CD4-positive, alpha-beta T cell (primary cell): ENCODE data around the gene ABR. TPM values are rescaled to one million over a fixed set of nuclear protein-coding genes. Genes with fewer than 3 reads are reported as not detected.

ENCODE experiments used
- ATAC-seq: fragments of 200-7000 bp; cut with Tn5 transposase; one replicate; pipeline ENCODE4 v1.10.0; 2022; ENCODE audit warnings: mild to moderate bottlenecking; ENCODE audit not compliant: poor library complexity
- CTCF ChIA-PET: fragments of 350-600 bp; sonication (Branson Sonifier 250); formaldehyde crosslinking; loops from one replicate; lab custom pipeline; 2021; ENCODE audit warnings: antibody characterized with exemption, inconsistent platforms; lab: Charles Lee
- POLR2A ChIA-PET: fragments of 350-600 bp; sonication (Branson Sonifier 250); formaldehyde crosslinking; loops from one replicate; lab custom pipeline; 2021; ENCODE audit warnings: antibody characterized with exemption, inconsistent platforms; lab: Charles Lee
- DNase-seq, 14 experiments: peaks; one replicate each; pipeline ENCODE4 v3.0.0-alpha.2; 2013 to 2020; ENCODE audit warnings: mixed read lengths in 2 of 14
- H3K27ac ChIP-seq, 2 donors: one replicate each; pipeline versions ENCODE4 v1.5.1 to v1.7.0; 2013; ENCODE audit warnings: low read length in 2 of 2, low read depth in 1 of 2, mild to moderate bottlenecking in 1 of 2
- H3K27me3 ChIP-seq, 2 experiments: 1 replicate in 1 of 2; 2 replicates in 1 of 2; pipeline versions ENCODE4 v1.6.1 to v1.7.0; 2013; ENCODE audit warnings: low read length in 2 of 2, control low read depth in 1 of 2, mild to moderate bottlenecking in 1 of 2, moderate library complexity in 1 of 2; ENCODE audit not compliant: insufficient read depth in 2 of 2, control insufficient read depth in 1 of 2
- H3K36me3 ChIP-seq: one replicate; pipeline ENCODE4 v1.6.1; 2013; ENCODE audit warnings: low read length, control low read depth; ENCODE audit not compliant: insufficient read depth
- H3K4me1 ChIP-seq: one replicate; pipeline ENCODE4 v1.6.1; 2013; ENCODE audit warnings: low read length, control low read depth; ENCODE audit not compliant: insufficient read depth
- H3K4me3 ChIP-seq: one replicate; pipeline ENCODE4 v1.5.1; 2013; ENCODE audit warnings: mild to moderate bottlenecking, low read length, moderate library complexity
- H3K9me3 ChIP-seq, 2 experiments: 1 replicate in 1 of 2; 2 replicates in 1 of 2; pipeline versions ENCODE4 v1.6.1 to v1.7.0; 2013; ENCODE audit warnings: low read length in 2 of 2, mild to moderate bottlenecking in 2 of 2, control low read depth in 1 of 2, moderate library complexity in 1 of 2; ENCODE audit not compliant: control insufficient read depth in 1 of 2, insufficient read depth in 1 of 2
- H3K27ac Mint-ChIP-seq: one replicate; pipeline ENCODE4 v1.8.0; 2020; ENCODE audit warnings: mixed read lengths
- H3K27me3 Mint-ChIP-seq: one replicate; pipeline ENCODE4 v1.8.0; 2021; ENCODE audit warnings: mixed read lengths
- H3K36me3 Mint-ChIP-seq: one replicate; pipeline ENCODE4 v1.8.0; 2021; ENCODE audit warnings: low read depth, mixed read lengths
- H3K4me1 Mint-ChIP-seq: one replicate; pipeline ENCODE4 v1.8.0; 2021; ENCODE audit warnings: low read depth, mixed read lengths
- H3K4me3 Mint-ChIP-seq: one replicate; pipeline ENCODE4 v1.8.0; 2020; ENCODE audit warnings: mild to moderate bottlenecking, mixed read lengths
- H3K9me3 Mint-ChIP-seq: one replicate; pipeline ENCODE4 v1.8.0; 2020; ENCODE audit warnings: mixed read lengths
- intact Hi-C, 2 experiments: fragments of 100-400 bp; cut with DNase I in 1 of 2; cut with micrococcal nuclease in 1 of 2; formaldehyde crosslinking; loops; one replicate each; pipeline versions ENCODE4 v1.15.1 to v1.9.0; 2023 to 2025; cut with DNase I, micrococcal nuclease
- total RNA-seq, 174 experiments: library from RNA in 2 of 174; stranded (reverse) in 2 of 174; gene quantifications; one replicate each; pipeline ENCODE4 v1.2.3 and lab custom pipeline; 2021 to 2026
- TF ChIP-seq, protein P1 (sequence below): fragments of 200-600 bp; IDR thresholded peaks from one replicate; pipeline ENCODE4 v1.8.0; 2022; ENCODE audit warnings: antibody characterized with exemption, mild to moderate bottlenecking

Gene ABR
- total RNA-seq, 2 experiments from 2014 or later: 72.4 to 74.8 TPM

DNA sequence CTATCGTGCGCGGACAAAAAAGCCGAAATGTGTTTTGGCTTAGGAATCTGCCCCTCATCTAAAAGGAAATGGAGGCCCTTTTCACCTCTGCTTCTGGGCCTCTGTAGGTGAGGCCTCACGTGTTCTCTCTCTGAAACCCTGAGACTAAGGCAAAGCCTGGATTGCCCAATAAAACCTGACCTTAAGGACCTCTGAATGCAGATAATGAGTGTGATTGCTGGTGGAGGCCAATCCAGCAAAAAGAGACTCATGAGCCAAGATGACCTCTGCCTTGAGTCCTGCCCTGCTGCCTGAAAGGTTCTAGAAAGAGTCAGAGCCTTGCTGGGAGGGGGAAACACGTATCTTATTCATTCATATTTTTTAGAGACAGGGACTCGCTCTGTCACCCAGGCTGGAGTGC is 44.5 kb upstream of the ABR start:
- no peaks in the 10 kb centered on the region for H3K36me3 Mint-ChIP-seq
- DNase-seq (no peak), ATAC-seq (no peak)
- Histone ChIP-seq H3K27ac (no peak overlapping the region), H3K36me3 (no peaks in the 10 kb centered on the region), H3K4me1 (peaks cover 6% of the 10 kb centered on the region), H3K4me3 (no peak overlapping the region), H3K27me3 (peaks cover 12 to 15% of the 10 kb centered on the region in 2 experiments), H3K9me3 (no peaks in the 10 kb centered on the region)
- H3K27ac Mint-ChIP-seq: no peak overlapping the region
- ChIA-PET POLR2A (no interaction called here), CTCF (no interaction called here)
- no peak overlapping the region for H3K4me3 Mint-ChIP-seq
- intact Hi-C loops: no loop called here
- H3K27me3 Mint-ChIP-seq: peaks cover 52% of the 10 kb centered on the region
- H3K4me1 Mint-ChIP-seq: peaks cover 11% of the 10 kb centered on the region
- H3K9me3 Mint-ChIP-seq: no peaks in the 10 kb centered on the region
- TF ChIP-seq, protein P1, sequence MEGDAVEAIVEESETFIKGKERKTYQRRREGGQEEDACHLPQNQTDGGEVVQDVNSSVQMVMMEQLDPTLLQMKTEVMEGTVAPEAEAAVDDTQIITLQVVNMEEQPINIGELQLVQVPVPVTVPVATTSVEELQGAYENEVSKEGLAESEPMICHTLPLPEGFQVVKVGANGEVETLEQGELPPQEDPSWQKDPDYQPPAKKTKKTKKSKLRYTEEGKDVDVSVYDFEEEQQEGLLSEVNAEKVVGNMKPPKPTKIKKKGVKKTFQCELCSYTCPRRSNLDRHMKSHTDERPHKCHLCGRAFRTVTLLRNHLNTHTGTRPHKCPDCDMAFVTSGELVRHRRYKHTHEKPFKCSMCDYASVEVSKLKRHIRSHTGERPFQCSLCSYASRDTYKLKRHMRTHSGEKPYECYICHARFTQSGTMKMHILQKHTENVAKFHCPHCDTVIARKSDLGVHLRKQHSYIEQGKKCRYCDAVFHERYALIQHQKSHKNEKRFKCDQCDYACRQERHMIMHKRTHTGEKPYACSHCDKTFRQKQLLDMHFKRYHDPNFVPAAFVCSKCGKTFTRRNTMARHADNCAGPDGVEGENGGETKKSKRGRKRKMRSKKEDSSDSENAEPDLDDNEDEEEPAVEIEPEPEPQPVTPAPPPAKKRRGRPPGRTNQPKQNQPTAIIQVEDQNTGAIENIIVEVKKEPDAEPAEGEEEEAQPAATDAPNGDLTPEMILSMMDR: no peak

DNA sequence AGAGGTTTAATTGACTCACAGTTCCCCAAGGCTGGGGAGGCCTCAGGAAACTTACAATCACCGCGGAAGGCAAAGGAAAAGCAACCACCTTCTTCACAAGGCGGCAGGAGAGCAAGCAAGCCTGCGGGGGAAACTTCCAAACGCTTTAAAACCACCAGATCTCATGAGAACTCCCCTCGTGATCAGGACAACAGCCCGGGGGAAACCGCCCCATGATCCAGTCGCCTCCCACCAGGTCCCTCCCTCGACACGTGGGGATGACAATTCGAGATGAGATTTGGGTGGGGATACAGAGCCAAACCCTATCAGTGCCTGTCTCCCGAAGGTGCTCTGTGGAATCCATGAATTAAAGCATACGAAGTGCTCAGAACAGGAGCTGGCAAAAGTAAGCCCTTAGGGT is 43.9 kb upstream of the ABR start:
- no peaks in the 10 kb centered on the region for H3K36me3 Mint-ChIP-seq
- DNase-seq: no peak
- H3K4me1 Mint-ChIP-seq: peaks cover 11% of the 10 kb centered on the region
- no peaks in the 10 kb centered on the region for H3K9me3 Mint-ChIP-seq
- Histone ChIP-seq H3K4me1 (peaks cover 6% of the 10 kb centered on the region), H3K9me3 (no peaks in the 10 kb centered on the region), H3K4me3 (no peak overlapping the region), H3K27ac (no peak overlapping the region), H3K27me3 (peaks cover 12 to 15% of the 10 kb centered on the region in 2 experiments), H3K36me3 (no peaks in the 10 kb centered on the region)
- ChIA-PET POLR2A (no interaction called here), CTCF (no interaction called here)
- H3K27me3 Mint-ChIP-seq: peaks cover 54% of the 10 kb centered on the region
- no peak overlapping the region for H3K4me3 Mint-ChIP-seq
- intact Hi-C loops: no loop called here
- H3K27ac Mint-ChIP-seq: no peak overlapping the region
- no peak for ATAC-seq
- TF ChIP-seq, protein P1: no peak

DNA sequence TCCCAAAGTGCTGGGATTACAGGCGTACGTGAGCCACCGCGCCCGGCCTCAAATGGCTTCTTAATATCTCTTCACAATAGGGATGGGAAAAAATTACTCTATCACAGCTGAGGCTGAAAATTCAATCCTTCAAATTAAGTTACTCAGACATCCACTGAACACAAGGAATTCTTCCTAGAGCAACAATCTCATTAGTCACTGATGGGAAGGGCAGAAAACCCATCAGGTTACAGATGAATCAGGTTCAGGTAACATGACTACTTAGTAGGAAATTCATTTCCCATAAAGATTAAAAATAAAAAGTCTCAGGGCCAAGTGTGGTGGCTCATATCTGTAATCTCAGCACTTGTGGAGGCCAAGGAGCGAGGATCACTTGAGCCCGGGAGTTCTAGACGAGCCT is 42.5 kb upstream of the ABR start:
- Histone ChIP-seq H3K36me3 (no peaks in the 10 kb centered on the region), H3K27me3 (peaks cover 4 to 7% of the 10 kb centered on the region in 2 experiments), H3K9me3 (no peaks in the 10 kb centered on the region), H3K4me1 (no peaks in the 10 kb centered on the region), H3K4me3 (no peak overlapping the region), H3K27ac (no peak overlapping the region)
- ChIA-PET CTCF (no interaction called here), POLR2A (no interaction called here)
- H3K4me3 Mint-ChIP-seq: no peak overlapping the region
- intact Hi-C loops: no loop called here
- H3K27me3 Mint-ChIP-seq: peaks cover 48% of the 10 kb centered on the region
- DNase-seq: no peak
- H3K9me3 Mint-ChIP-seq: no peaks in the 10 kb centered on the region
- TF ChIP-seq, protein P1: no peak
- peaks cover 2% of the 10 kb centered on the region for H3K4me1 Mint-ChIP-seq
- H3K36me3 Mint-ChIP-seq: no peaks in the 10 kb centered on the region
- ATAC-seq: no peak
- no peak overlapping the region for H3K27ac Mint-ChIP-seq
